DMS153 treated with DMSO at 0.1 percent for 48 hours (cell line): ENCODE data around the gene RPL27.
"Not testable (repeated sequence)": the region's sequence is repeated elsewhere in the genome, so short reads cannot be mapped to it uniquely, and the experiment has no call there.

Experiments
- DNase-seq: peaks from one replicate; lab custom pipeline; 2025; ENCODE audit not compliant: unreplicated experiment; lab: John Stamatoyannopoulos, UW

Gene RPL27

GRCh38 chr17:42997984-42998938, at the start of gene RPL27:
TSS of gene RPL27 (plus strand) at chr17:42998419. CDS start at chr17:42998751, 332 bp downstream.
- peak; percentile 98 for DNase-seq

GRCh38 chr17:42950044-42950783, 48.0 kb upstream of the RPL27 start:
- no peak for DNase-seq

DNA sequence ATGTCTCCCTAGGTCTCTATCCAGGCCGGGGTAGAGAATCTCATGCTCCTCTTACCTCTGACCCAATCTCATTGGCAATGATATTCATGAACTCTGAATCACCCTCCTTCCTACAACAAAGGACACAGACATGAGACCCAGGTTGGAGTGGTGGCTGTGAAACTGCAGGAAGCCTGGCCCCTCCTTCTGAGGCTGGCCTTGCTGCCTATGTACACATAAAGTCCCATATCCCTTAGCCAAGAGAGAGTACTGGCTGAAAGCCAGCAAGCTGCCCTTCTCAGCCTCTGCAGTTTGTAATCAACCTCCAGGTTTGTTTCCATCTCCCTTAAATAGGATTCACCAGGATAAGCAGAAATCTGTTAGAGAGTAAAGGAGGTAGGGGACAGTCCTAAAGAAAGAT, 44.5 kb upstream of the RPL27 start:
- no peak for DNase-seq

DNA sequence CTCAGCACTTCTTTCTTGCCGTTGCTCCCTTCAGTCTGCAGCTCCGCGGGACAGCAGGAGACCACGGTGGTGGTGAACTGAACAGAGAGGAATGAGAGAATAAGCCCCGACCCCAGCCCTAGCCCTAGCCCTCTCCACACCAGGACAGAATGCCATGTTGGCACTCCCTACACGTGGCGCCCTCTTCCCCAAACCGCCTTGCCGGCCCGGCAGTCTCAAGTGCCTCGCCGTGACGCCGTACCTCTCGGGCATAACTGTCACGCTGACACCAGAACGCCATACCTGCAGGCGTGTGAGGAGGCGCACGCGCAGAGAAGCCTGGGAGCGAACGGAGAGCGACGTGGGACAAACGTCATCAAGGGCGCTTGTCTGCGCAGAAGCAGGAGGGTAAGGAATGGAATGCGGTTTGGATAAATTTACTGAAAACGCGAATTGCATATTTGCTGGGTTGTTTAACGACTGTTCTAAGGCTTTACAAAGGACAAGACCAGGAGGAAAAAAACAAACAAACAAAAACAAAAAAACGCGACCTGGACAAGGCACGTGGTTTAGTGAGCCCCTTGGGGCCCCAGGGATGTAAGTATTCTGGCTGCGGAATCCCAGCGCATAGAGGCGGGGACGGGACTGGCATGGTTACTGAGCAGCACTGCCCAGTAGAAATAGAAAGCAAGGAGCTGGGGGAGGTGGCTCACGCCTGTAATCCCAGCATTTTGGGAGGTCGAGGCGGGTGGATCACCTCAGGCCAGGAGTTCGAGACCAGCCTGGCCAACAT, 33.9 kb upstream of the RPL27 start, which contains the start of gene AARSD1:
TSS of gene AARSD1 (minus strand) at position 294 of the 772 bp plus-strand sequence. CDS start at position 280, 14 bp downstream.
- DNase-seq: peak; percentile 85

DNA sequence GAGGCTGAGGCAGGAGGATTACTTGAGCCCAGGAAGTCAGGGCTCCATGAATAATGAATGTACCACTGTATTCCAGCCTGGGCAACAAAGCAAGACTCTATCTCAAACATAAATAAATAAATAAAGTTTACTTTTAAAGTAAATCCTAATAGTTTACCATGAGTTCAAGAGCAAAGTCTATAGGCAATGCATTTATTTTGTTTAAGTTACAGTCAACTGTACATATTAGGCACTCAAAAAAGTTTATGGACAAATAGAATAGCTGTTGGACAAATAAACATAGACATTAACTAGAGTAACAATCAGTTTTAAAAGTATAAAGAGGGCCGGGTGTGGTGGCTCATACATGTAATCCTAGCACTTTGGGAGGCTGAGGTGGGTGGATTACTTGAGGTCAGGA, 30.3 kb upstream of the RPL27 start:
- DNase-seq: no peak

- no peak for DNase-seq
Observed at GRCh38 chr17:42969001-42969581, 29.1 kb upstream of the RPL27 start.

DNA sequence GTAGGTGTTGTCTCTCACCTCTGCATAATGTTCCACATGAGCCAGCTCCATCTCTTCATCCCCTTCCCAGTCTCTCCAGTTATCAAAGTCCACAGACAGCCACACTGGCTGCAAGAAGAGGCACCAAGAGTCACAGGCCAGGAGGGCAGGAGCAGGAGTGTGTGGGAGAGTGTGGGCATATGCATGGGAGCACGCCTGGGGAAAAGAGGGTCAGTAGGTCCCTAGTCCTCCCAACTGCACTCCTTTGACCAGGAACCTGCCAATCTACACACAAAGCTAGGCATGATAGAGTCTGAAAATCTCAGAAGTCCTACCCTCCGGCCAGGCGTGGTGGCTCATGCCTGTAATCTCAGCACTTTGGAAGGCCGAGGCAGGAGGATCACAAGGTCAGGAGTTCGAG, 26.6 kb upstream of the RPL27 start:
- no peak for DNase-seq

DNA sequence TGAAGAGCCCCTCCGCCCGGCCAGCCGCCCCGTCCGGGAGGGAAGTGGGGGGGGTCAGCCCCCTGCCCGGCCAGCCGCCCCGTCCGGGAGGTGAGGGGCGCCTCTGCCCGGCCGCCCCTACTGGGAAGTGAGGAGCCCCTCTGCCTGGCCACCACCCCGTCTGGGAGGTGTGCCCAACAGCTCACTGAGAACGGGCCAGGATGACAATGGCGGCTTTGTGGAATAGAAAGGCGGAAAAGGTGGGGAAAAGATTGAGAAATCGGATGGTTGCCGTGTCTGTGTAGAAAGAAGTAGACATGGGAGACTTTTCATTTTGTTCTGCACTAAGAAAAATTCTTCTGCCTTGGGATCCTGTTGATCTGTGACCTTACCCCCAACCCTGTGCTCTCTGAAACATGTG, 24.9 kb upstream of the RPL27 start:
- not testable (repeated sequence) for DNase-seq

GRCh38 chr17:42975265-42975664, 23.0 kb upstream of the RPL27 start:
- DNase-seq: no peak

DNA sequence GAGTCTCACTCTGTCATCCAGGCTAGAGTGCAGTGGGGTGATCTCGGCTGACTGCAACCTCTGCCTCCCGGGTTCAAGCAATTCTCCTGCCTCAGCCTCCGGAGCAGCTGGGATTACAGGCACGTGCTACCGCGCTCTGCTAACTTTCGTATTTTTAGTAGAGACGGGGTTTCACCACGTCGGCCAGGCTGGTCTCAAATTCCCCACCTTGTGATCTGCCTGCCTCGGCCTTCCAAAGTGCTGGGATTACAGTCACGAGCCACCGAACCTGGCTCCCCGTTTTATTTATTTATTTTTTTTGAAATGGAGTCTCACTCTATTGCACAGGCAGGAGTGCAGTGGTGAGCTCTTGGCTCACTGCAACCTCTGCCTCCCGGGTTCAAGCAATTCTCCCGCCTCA, 22.5 kb upstream of the RPL27 start:
- not testable (repeated sequence) for DNase-seq

DNA sequence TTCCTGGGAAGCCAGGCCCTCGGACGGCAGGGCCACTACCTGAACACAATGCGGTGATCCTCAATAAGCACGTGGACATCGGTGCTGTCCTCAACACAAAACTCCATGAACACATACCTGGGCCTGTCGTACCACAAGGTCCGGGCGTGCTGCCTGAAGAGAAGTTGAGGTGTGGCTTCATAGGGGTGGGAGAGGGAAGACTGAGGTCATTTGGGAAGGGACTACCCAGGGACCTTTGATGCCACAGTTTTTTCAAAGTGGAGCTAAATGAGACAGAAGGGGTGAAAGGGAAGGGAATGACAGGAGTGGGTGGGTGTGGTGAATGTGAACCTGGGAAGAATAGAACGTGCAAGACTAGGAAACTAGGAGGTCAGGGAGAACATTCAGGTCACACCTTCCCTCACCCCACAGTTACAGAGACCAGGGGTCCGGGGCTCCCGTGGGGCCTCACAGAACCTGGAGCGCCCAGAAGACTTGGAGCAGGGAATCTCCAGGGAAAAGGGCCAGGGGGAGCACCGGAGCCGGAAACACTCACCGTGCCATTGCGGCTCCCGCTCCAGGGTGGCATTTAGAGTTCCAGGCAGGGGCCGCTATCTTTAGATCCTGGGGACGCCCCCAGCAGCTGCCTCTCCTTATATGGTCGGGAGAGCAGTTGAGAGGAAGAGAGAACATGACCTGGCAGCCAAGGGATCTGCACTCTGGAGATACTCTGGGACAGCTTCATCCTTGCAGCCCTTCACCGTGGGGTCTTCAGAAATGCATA, 18.5 kb upstream of the RPL27 start, which contains the start of gene PTGES3L:
TSS of gene PTGES3L (minus strand) at position 570 of the 763 bp plus-strand sequence. CDS start at position 543, 27 bp downstream.
- peak; percentile 36 for DNase-seq

- peak; percentile 57 for DNase-seq
Observed at GRCh38 chr17:42980274-42980765, 17.9 kb upstream of the RPL27 start, which contains the start of gene RUNDC1. TSS of gene RUNDC1 (plus strand) at chr17:42980565. CDS start at chr17:42980577, 12 bp downstream.

DNA sequence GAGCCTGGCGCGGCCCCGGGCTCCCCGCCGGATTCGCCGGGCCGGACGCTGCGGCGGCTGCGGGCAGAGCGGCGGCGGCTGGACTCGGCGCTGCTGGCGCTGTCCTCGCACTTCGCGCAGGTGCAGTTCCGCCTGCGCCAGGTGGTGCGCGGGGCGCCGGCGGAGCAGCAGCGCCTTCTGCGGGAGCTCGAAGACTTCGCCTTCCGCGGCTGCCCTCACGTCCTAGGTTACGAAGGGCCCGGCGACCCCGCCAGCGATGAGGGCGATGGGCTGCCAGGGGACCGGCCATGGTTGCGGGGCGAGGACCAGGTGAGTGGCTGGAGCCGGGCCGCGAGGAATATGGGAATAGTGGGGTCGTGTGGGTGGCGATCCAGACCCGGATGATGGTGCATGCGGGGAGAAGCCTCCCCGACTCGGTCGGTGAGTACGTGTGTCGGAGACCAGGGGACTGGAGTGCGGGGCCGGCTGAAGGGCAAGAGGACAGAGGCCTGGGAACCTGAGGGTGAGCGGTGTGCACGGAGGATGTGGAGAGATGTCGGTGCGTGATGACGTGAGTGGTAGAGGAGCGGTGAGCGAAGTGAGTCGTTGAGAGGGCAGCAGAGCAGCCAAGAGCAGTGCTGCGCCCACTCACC, 17.3 kb upstream of the RPL27 start:
- DNase-seq: peak; percentile 50

GRCh38 chr17:42982266-42982665, 16.0 kb upstream of the RPL27 start:
- no peak for DNase-seq

- DNase-seq: no peak
Observed at GRCh38 chr17:42985225-42985624, 13.0 kb upstream of the RPL27 start.

- no peak for DNase-seq
Observed at GRCh38 chr17:42989141-42989540, 9.1 kb upstream of the RPL27 start.

- DNase-seq: no peak
Observed at GRCh38 chr17:42989726-42990652, 8.2 kb upstream of the RPL27 start.

DNA sequence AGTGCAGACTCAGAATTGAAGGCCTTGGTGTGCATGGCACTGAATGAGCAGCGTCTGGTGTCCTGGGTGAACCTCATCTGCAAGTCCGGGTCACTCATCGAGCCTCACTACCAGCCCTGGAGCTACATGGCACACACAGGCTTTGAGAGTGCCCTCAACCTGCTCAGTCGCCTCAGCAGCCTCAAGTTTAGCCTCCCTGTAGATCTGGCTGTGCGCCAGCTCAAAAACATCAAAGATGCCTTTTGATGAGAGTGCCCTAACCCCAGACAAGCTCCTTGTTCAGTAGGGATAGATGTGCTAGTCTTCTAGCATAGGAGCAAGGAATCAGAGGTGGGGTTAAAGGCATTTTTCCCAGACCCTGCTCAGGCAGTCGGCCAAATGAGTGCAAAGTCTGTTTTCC, 6.7 kb upstream of the RPL27 start:
- no peak for DNase-seq
